Stimulated activated CD4-positive, alpha-beta T cell treated with anti-CD3 and anti-CD28 coated beads, TNF-alpha, amount 100 ng/mL, for 4 hours (primary cell): ENCODE data around the gene RREB1.

Source experiments
- DNase-seq, 3 experiments: peaks; one replicate each; pipeline ENCODE4 v3.0.0-alpha.2; 2020; ENCODE audit warnings: low read depth in 3 of 3

RREB1 gene

DNA sequence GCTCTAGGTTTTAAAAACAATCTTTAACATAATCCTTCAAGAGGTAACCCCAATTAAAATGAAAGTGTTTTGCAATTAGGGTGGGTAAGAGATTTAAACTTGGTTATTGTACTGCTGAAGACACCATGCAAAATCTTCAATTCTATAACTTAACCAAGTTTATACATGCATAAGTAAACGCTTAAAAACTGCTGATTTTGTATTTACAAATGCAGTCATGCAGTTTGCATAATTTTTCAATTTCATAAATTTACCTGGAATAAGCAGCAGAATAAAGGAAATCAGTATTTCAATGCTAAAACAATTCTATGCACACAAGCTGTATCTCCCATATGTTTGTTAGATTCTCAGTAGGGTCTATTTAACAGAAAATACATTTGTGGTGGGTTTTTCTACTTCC, 182.3 kb downstream of the RREB1 start:
- no peak for DNase-seq

DNA sequence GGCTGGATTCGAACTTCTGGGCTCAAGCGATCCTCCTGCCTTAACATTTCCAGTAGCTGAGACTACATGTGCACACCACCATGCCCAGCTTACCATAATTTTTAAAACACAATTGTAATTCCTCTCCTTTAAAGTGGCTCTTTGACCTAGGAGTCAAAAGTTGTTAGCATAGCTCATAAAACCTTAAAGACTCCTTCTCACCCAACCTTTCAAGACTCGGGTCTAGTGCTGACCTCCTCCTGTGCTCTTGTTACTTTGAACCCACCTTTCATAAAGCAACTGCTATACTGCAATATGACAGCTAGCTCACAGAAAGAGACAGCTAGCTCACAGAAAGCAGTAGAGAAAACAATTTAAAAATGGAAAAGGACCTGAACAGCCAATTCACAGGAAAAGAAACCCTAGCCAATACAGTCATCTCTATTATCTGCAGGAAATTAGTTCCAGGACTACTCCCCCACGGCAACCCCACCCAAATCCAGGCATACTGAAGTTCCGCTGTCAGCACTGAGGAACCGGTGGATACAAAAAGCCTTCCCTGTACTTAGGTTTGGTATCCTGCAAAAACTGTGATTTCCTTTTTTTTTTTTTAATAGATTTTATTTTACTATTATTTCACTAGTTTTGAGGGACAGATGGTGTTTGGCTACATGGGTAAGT, 185.0 kb downstream of the RREB1 start:
- no peak for DNase-seq

- no peak for DNase-seq
These were observed 188.2 kb downstream of the RREB1 start for GRCh38 chr6:7295916-7296315.

DNA sequence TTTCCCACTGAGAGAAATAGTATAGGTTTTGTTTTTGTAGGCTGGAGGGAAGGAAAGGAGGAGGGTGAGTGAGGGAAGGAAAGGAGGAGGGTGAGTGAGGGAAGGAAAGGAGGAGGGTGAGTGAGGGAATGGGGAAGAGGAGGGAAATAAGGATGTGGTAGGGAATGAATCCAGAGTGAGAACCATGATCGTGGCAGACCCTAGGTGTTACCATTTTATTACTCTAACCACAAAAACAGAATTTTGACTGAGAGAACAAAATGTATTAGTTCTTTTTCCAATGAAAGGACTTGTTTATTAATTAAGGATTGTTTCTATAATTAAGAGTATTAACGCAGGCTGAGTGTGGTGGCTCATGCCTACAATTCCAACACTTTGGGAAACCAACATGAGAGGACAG, 188.8 kb downstream of the RREB1 start:
- DNase-seq: no peak

GRCh38 chr6:7298113-7298512, 190.4 kb downstream of the RREB1 start:
- no peak for DNase-seq

- no peak for DNase-seq
These were observed 193.2 kb downstream of the RREB1 start for GRCh38 chr6:7300926-7301325.
